AG04450 (cell line): ENCODE data around the gene MKNK1. TPM values are rescaled to one million over a fixed set of nuclear protein-coding genes. Genes with fewer than 3 reads are reported as not detected.

Experiments
- CTCF ChIA-PET: fragments of 300-600, 350-600 bp; formaldehyde crosslinking; extraction: SDS; loops from one replicate; lab custom pipeline; 2022; ENCODE audit warnings: antibody characterized with exemption, inconsistent platforms; lab: Charles Lee
- POLR2A ChIA-PET: fragments of 350-600 bp; formaldehyde crosslinking; extraction: SDS; loops from one replicate; lab custom pipeline; 2021; ENCODE audit warnings: antibody characterized with exemption, inconsistent platforms; lab: Yijun Ruan, JAX
- DNase-seq: peaks from one replicate; pipeline ENCODE4 v3.0.0-alpha.2; 2011; ENCODE audit warnings: low read depth, low spot score
- H3K27ac ChIP-seq: one replicate; pipeline ENCODE4 v1.5.1; 2012; ENCODE audit warnings: low read depth, low read length, control low read depth
- H3K27me3 ChIP-seq: one replicate; pipeline ENCODE4 v1.6.0; 2012; ENCODE audit warnings: low read length; ENCODE audit not compliant: control insufficient read depth, insufficient read depth
- H3K4me3 ChIP-seq: 2 replicates; pipeline ENCODE4 v1.5.1; 2011; ENCODE audit warnings: mild to moderate bottlenecking, low read depth, low read length, control low read depth
- H3K9me3 ChIP-seq: 2 replicates; pipeline ENCODE4 v1.5.1; 2012; ENCODE audit warnings: low read length; ENCODE audit not compliant: control insufficient read depth, insufficient read depth
- polyA plus RNA-seq: library from polyadenylated mRNA; depleted of rRNA; stranded (reverse); fragments of >200 nt; gene quantifications from 2 replicates; pipeline ENCODE4 v1.2.3, GENCODE V29; 2011
- TF ChIP-seq, protein P1 (sequence below): IDR thresholded peaks from 2 replicates; pipeline ENCODE4 v1.5.1; 2011; ENCODE audit warnings: low read depth, low read length, control low read depth, inconsistent platforms

MKNK1 gene
- polyA plus RNA-seq, 1 experiment, result 41.5 TPM

DNA sequence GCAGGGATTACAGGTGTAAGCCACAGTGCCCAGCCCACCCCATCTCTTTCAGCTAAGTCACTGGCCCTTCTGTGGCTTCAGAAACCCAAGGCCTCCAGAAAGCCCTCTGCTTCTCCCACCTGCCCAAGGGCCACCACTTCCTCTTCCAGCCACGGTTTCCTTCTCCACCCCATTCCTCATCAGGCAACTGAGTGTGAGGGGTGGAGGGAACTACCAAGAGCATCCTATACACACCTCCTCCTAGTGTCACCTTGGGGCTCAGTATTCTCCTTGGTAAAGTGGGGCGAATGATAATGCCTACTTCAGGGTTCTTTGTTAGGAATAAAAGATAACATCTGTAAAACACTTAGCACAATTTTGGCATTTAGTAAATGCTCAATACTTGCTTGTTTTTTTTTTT, 82.7 kb downstream of the MKNK1 start:
- POLR2A ChIA-PET, result no interaction called here
- CTCF ChIA-PET, result interaction anchor here (0.7 to 2.2 kb wide), 5 partner anchors 12 to 79 kb away, joined by 3 to 12 read pairs (median 4); no protein-coding TSS in a partner anchor
- Histone ChIP-seq H3K27me3 (peaks cover 30% of the 10 kb centered on the region), H3K9me3 (no peaks in the 10 kb centered on the region), H3K27ac (no peak overlapping the region), H3K4me3 (no peak overlapping the region)
- no peak for DNase-seq
- TF ChIP-seq, protein P1, sequence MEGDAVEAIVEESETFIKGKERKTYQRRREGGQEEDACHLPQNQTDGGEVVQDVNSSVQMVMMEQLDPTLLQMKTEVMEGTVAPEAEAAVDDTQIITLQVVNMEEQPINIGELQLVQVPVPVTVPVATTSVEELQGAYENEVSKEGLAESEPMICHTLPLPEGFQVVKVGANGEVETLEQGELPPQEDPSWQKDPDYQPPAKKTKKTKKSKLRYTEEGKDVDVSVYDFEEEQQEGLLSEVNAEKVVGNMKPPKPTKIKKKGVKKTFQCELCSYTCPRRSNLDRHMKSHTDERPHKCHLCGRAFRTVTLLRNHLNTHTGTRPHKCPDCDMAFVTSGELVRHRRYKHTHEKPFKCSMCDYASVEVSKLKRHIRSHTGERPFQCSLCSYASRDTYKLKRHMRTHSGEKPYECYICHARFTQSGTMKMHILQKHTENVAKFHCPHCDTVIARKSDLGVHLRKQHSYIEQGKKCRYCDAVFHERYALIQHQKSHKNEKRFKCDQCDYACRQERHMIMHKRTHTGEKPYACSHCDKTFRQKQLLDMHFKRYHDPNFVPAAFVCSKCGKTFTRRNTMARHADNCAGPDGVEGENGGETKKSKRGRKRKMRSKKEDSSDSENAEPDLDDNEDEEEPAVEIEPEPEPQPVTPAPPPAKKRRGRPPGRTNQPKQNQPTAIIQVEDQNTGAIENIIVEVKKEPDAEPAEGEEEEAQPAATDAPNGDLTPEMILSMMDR, result no peak

- ChIA-PET CTCF (interaction anchor here (0.7 to 2.2 kb wide), 6 partner anchors 9 to 114 kb away, joined by 3 to 12 read pairs (median 6); no protein-coding TSS in a partner anchor), POLR2A (no interaction called here)
- DNase-seq, result peak; percentile 27
- H3K4me3 ChIP-seq, result no peak overlapping the region
- H3K9me3 ChIP-seq, result no peaks in the 10 kb centered on the region
- peak overlapping the region; percentile 11 for H3K27ac ChIP-seq
- TF ChIP-seq, protein P1, result no peak
- H3K27me3 ChIP-seq, result peaks cover 25% of the 10 kb centered on the region
Observed at GRCh38 chr1:46520063-46520911, 83.8 kb downstream of the MKNK1 start.

DNA sequence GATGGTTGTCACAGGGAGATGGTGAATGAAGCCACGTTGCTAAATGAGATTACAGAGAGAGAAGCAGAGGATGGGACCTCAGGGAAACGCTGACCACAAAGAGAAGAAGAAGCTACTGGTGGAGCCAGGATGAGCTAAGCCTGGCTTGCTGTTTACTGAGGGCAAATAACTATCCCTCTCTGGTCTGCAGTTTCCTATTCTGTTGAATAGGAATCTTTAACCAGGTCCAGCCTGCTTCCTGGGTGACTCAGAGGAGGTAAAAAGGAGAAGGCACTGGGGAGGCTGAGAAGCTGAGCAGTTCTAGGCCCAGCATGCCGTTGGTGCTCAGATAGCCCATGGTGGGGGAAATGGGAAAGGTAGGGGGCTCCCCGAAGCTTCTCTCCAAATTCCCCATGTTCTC, 84.9 kb downstream of the MKNK1 start:
- H3K9me3 ChIP-seq, result no peaks in the 10 kb centered on the region
- DNase-seq, result no peak
- H3K27me3 ChIP-seq, result peaks cover 22% of the 10 kb centered on the region
- no peak overlapping the region for H3K4me3 ChIP-seq
- ChIA-PET CTCF (interaction anchor here (1.1 to 2.2 kb wide), 4 partner anchors 8 to 113 kb away, joined by 3 to 10 read pairs (median 6); no protein-coding TSS in a partner anchor), POLR2A (no interaction called here)
- TF ChIP-seq, protein P1, result no peak
- H3K27ac ChIP-seq, result no peak overlapping the region

DNA sequence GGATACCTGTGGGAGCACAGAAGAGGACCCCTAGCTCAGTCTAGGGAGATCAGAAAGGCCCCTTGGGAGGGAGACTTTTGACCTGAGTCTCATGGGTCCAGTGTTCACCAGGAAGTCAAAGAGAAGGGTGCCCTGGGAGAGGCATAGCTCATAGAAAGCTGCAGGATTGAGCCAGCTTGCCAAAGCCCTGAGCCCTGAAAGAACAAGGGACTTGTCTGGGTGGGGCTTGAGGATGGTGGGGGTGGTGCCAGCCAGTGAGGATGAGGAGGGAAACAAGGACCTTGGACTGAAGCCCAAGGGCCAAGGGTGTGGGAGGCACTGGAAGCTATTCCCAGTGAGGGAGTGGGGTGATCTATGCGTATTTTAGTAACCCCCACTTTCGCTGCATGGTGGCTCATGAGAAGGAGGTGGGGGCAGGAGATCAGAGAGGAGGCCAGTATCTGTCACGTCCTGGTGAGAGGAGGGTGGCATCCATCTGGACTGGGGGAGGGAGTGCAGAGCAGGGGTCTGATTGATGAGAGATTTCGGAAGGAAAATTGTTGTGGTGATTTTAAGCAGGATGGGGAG, 86.1 kb downstream of the MKNK1 start:
- no peak overlapping the region for H3K27ac ChIP-seq
- no peak for DNase-seq
- CTCF ChIA-PET, result interaction anchor here (2.2 kb wide), 1 partner anchor 9 kb away, joined by 8 read pairs; no protein-coding TSS in a partner anchor
- POLR2A ChIA-PET, result no interaction called here
- TF ChIP-seq, protein P1, result no peak
- H3K9me3 ChIP-seq, result no peaks in the 10 kb centered on the region
- no peak overlapping the region for H3K4me3 ChIP-seq
- H3K27me3 ChIP-seq, result peaks cover 22% of the 10 kb centered on the region
